ENCODE data around the gene CYP4A11.

- TF ChIP-seq CTCF (IDR thresholded peaks at IDR 0.05; ENCODE audit: borderline replicate concordance, extremely low read depth, low read length, poor library complexity, severe bottlenecking) (no peak), EZH2 (IDR thresholded peaks at IDR 0.05; ENCODE audit: borderline replicate concordance, low read depth, low read length, severe bottlenecking) (no peak)
Observed at GRCh38 chr1:46960250-46960649, 19.0 kb upstream of the CYP4A11 start.

All from DND-41 (cell line).